Occipital lobe (tissue), 2 donors: ENCODE results near the gene ARID1B. TPM values are rescaled to one million over a fixed set of nuclear protein-coding genes. Genes with fewer than 3 reads are reported as not detected.

ENCODE experiments used
- DNase-seq: peaks from one replicate; lab custom pipeline; 2025; lab: John Stamatoyannopoulos, UW
- total RNA-seq: library from RNA; depleted of rRNA; stranded (reverse); fragments of >200 nt; gene quantifications from one replicate; pipeline ENCODE4 v1.2.3, GENCODE V29; 2014

The ARID1B gene
- total RNA-seq, 1 donor from 2014 or later = 95.8 TPM

- no peak for DNase-seq
Observed at GRCh38 chr6:157094038-157094437, 316.9 kb downstream of the ARID1B start.

GRCh38 chr6:157095084-157095483, 317.9 kb downstream of the ARID1B start:
- DNase-seq = no peak

- no peak for DNase-seq
Observed at GRCh38 chr6:157095569-157095968, 318.4 kb downstream of the ARID1B start.

- DNase-seq = no peak
Observed at GRCh38 chr6:157096105-157096504, 318.9 kb downstream of the ARID1B start.

- DNase-seq = no peak
Observed at GRCh38 chr6:157096522-157096921, 319.3 kb downstream of the ARID1B start.

GRCh38 chr6:157097255-157097955, 320.2 kb downstream of the ARID1B start:
- DNase-seq = no peak

GRCh38 chr6:157098999-157099398, 321.8 kb downstream of the ARID1B start:
- DNase-seq = no peak

GRCh38 chr6:157099912-157100593, 322.9 kb downstream of the ARID1B start:
- no peak for DNase-seq

GRCh38 chr6:157101166-157101565, 324.0 kb downstream of the ARID1B start:
- DNase-seq = no peak

- DNase-seq = no peak
Observed at GRCh38 chr6:157104803-157105202, 327.6 kb downstream of the ARID1B start.

GRCh38 chr6:157106487-157106886, 329.3 kb downstream of the ARID1B start:
- DNase-seq = no peak

GRCh38 chr6:157107571-157107914, 330.4 kb downstream of the ARID1B start:
- no peak for DNase-seq

GRCh38 chr6:157107915-157108651, 330.9 kb downstream of the ARID1B start:
- DNase-seq = no peak

GRCh38 chr6:157108923-157109322, 331.7 kb downstream of the ARID1B start:
- no peak for DNase-seq

- no peak for DNase-seq
Observed at GRCh38 chr6:157110607-157111006, 333.4 kb downstream of the ARID1B start.

- DNase-seq = no peak
Observed at GRCh38 chr6:157113389-157113788, 336.2 kb downstream of the ARID1B start.

- no peak for DNase-seq
Observed at GRCh38 chr6:157116426-157116825, 339.2 kb downstream of the ARID1B start.

GRCh38 chr6:157117431-157118095, 340.4 kb downstream of the ARID1B start:
- no peak for DNase-seq

- no peak for DNase-seq
Observed at GRCh38 chr6:157119502-157120027, 342.4 kb downstream of the ARID1B start.

GRCh38 chr6:157120534-157121232, 343.5 kb downstream of the ARID1B start:
- DNase-seq = no peak

- DNase-seq = no peak
Observed at GRCh38 chr6:157121897-157122296, 344.7 kb downstream of the ARID1B start.
